Measurements from ENCODE around the gene LIX1L. TPM values are rescaled to one million over a fixed set of nuclear protein-coding genes. Genes with fewer than 3 reads are reported as not detected.
A peak's percentile ranks its signal among the peaks of the same experiment; 100 is the strongest.

LIX1L gene
- total RNA-seq (2021; ENCODE audit: unreplicated experiment) (12.4 TPM), Bru-seq, nascent RNA (percentile 46 among the genes with signal in this experiment), BruChase-seq, experiment 1, labeled RNA remaining after a 6-hour chase (percentile 76 among the genes with signal in this experiment), BruChase-seq, experiment 2, labeled RNA remaining after a 2-hour chase (percentile 59 among the genes with signal in this experiment)
- polyA plus RNA-seq (2012): 4.7 and 5.6 TPM in 2 replicates
- long read RNA-seq, partial matches to known transcripts: 0 of 3 reads
- long read RNA-seq, other reads (novel, unspliced or antisense): 1 of 3 reads

DNA sequence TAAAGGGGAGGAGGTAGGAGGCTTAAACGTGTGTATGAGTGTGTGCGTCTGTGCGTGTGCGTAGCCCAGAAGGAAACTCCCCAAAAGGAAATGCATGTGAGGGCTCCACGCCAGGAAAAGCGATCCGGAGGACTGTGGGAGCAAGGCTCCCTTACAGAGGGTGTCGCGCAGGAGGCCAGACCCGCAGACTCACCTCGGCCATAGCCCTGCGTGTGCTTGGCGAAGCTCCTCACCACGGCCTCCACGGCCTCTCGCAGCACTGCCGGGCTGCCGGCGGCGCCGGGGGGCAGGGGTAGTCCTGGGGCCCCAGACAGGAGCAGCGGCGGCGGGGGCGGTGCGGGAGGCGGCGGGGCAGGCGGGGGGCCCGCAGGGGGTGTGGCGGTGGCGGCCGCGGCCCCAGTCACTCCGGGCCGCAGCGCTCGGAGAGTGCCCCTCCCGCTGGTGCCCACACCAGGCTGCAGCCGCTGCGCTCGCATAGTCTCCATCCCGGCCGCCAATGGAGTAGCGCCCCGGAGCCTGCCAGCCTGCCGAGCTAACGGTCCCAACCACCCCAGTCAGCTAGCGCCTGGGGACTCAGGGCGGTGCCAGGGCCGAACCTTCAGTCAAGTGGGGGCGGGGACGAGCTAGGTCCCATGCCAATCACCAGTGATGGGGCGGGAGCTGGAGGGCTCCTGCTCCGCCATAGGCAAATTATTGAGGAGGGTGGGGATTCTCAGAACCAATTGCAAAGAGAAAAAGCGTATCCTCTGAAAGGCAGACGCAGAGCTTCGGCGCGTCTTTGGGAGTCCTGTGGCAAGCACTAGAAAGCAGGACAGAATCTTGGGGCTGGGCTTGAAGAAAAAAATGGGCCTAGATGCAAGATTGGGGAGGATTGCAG, at the start of gene LIX1L:
Gene LIX1L (minus strand): TSS at position 575 of the 877 bp plus-strand sequence. CDS start 90 bp downstream, at position 485.
- ChIA-PET CTCF (interaction anchor here (1.0 to 1.6 kb wide), 6 partner anchors 9 to 112 kb away, joined by 3 to 12 read pairs (median 5); partner anchors contain the start of genes NUDT17 and RBM8A), POLR2A (interaction anchor here (1.0 to 2.0 kb wide), 8 partner anchors 10 to 677 kb away, joined by 3 to 16 read pairs (median 8); partner anchors contain the start of genes NUDT17, PIAS3 and RBM8A), RAD21 (ENCODE audit: low non-redundant PET in 1 of 2, low total read pairs in 2 of 2, uncharacterized antibody in 2 of 2, unreplicated experiment in 2 of 2) (interaction anchor here (0.6 to 1.5 kb wide), 5 partner anchors 21 to 125 kb away, joined by 3 read pairs; partner anchors contain the start of gene RBM8A (in 1 of the 2))
- Histone ChIP-seq H3K27me3 (ENCODE audit: insufficient read depth, low read length) (no peaks in the 10 kb centered on the region), H3K4me2 (ENCODE audit: low read length) (peak within 1 kb of the TSS; percentile 93), H3K9me2 (ENCODE audit: insufficient read depth) (no peaks in the 10 kb centered on the region), H2AFZ (ENCODE audit: low read depth, low read length, poor library complexity, severe bottlenecking) (peak within 1 kb of the TSS; percentile 77), H3K36me3 (ENCODE audit: control insufficient read depth in 1 of 2, insufficient read depth in 2 of 2, low read length in 2 of 2) (no peaks in the 10 kb centered on the region), H3K27ac (ENCODE audit: low read depth, low read length) (peak within 1 kb of the TSS; percentile 63), H3K79me2 (ENCODE audit: insufficient read depth, low read length) (no peaks in the 10 kb centered on the region), H3K4me3 (replicated peaks in 1 of 2; ENCODE audit: low read depth in 1 of 2, low read length in 2 of 2) (peak within 1 kb of the TSS; percentile 59 to 67), H3K4me1 (ENCODE audit: control insufficient read depth in 1 of 2, insufficient read depth in 2 of 2, low read length in 2 of 2) (peaks cover 14 to 28% of the 10 kb centered on the region in 2 experiments), H4K20me1 (ENCODE audit: insufficient read depth) (no peaks in the 10 kb centered on the region), H3K9me3 (ENCODE audit: control insufficient read depth in 1 of 2, insufficient read depth in 1 of 2, low read depth in 1 of 2, low read length in 2 of 2) (no peaks in the 10 kb centered on the region), H3K9ac (ENCODE audit: low read length) (peak within 1 kb of the TSS; percentile 63)
- no TSS peak for BruUV-seq (replicated peaks)
- intact Hi-C loops (cut with micrococcal nuclease): loop anchor here (1.0 kb wide), 1 partner anchor 8 kb away; no protein-coding TSS in a partner anchor
- peak; percentile 90 for DNase-seq (ENCODE audit: low read depth, low spot score)
- peak; percentile 96 for ATAC-seq
- TF ChIP-seq, protein P1, sequence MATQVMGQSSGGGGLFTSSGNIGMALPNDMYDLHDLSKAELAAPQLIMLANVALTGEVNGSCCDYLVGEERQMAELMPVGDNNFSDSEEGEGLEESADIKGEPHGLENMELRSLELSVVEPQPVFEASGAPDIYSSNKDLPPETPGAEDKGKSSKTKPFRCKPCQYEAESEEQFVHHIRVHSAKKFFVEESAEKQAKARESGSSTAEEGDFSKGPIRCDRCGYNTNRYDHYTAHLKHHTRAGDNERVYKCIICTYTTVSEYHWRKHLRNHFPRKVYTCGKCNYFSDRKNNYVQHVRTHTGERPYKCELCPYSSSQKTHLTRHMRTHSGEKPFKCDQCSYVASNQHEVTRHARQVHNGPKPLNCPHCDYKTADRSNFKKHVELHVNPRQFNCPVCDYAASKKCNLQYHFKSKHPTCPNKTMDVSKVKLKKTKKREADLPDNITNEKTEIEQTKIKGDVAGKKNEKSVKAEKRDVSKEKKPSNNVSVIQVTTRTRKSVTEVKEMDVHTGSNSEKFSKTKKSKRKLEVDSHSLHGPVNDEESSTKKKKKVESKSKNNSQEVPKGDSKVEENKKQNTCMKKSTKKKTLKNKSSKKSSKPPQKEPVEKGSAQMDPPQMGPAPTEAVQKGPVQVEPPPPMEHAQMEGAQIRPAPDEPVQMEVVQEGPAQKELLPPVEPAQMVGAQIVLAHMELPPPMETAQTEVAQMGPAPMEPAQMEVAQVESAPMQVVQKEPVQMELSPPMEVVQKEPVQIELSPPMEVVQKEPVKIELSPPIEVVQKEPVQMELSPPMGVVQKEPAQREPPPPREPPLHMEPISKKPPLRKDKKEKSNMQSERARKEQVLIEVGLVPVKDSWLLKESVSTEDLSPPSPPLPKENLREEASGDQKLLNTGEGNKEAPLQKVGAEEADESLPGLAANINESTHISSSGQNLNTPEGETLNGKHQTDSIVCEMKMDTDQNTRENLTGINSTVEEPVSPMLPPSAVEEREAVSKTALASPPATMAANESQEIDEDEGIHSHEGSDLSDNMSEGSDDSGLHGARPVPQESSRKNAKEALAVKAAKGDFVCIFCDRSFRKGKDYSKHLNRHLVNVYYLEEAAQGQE (IDR thresholded peaks at IDR 0.05; ENCODE audit: low read depth): no peak
- TF ChIP-seq SP1 (IDR thresholded peaks at IDR 0.05; ENCODE audit: low read depth) (peak; percentile 61), SIN3A (IDR thresholded peaks at IDR 0.05; ENCODE audit: low read depth) (peak; percentile 97), CBX3 (IDR thresholded peaks at IDR 0.05; ENCODE audit: low read depth) (no peak), FOSL1 (IDR thresholded peaks at IDR 0.05; ENCODE audit: low read depth) (no peak), ELF1 (IDR thresholded peaks at IDR 0.05; ENCODE audit: borderline replicate concordance, low read depth) (no peak), ZNF274 (IDR thresholded peaks at IDR 0.05; ENCODE audit: low read depth, low read length) (no peak), EZH2phosphoT487 (IDR thresholded peaks at IDR 0.05; ENCODE audit: borderline replicate concordance) (no peak), CEBPB (IDR thresholded peaks at IDR 0.05; ENCODE audit: low read depth) (no peak), CTCF (IDR thresholded peaks at IDR 0.05 in 2 of 3, conservative IDR thresholded peaks at IDR 0.05 in 1 of 3; ENCODE audit: borderline replicate concordance in 1 of 3, insufficient read depth in 1 of 3, low read depth in 2 of 3, low read length in 2 of 3) (no peak), ZBTB33 (IDR thresholded peaks at IDR 0.05; ENCODE audit: extremely low read depth, insufficient replicate concordance, low read length) (no peak), TCF7L2 (IDR thresholded peaks at IDR 0.05; ENCODE audit: borderline replicate concordance, extremely low read depth, insufficient read depth, insufficient read length) (no peak), EZH2 (IDR thresholded peaks at IDR 0.05) (no peak), SRF (IDR thresholded peaks at IDR 0.05; ENCODE audit: low read depth) (peak; percentile 96)
- TF ChIP-seq, protein P2, sequence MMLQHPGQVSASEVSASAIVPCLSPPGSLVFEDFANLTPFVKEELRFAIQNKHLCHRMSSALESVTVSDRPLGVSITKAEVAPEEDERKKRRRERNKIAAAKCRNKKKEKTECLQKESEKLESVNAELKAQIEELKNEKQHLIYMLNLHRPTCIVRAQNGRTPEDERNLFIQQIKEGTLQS (IDR thresholded peaks at IDR 0.05): no peak

All from HCT116 (cell line).